C4-2B (cell line): Measurements from ENCODE around the gene NCK2.

ENCODE experiments used
- CTCF ChIP-seq: fragments of 450-650 bp; conservative IDR thresholded peaks from 2 replicates; pipeline ENCODE4 v1.5.1; 2017; ENCODE audit warnings: mild to moderate bottlenecking
- ZFX ChIP-seq: fragments of 450-650 bp; IDR thresholded peaks from 2 replicates; pipeline ENCODE4 v1.6.1; 2017

- TF ChIP-seq CTCF (no peak), ZFX (no peak)
Observed at GRCh38 chr2:105854972-105855371, 110.3 kb downstream of the NCK2 start.
